ENCODE measurements around the gene KRTAP4-9.
A peak's percentile ranks its signal among the peaks of the same experiment; 100 is the strongest.
"Not testable (repeated sequence)": the region's sequence is repeated elsewhere in the genome, so short reads cannot be mapped to it uniquely, and the experiment has no call there.

KRTAP4-9 gene

DNA sequence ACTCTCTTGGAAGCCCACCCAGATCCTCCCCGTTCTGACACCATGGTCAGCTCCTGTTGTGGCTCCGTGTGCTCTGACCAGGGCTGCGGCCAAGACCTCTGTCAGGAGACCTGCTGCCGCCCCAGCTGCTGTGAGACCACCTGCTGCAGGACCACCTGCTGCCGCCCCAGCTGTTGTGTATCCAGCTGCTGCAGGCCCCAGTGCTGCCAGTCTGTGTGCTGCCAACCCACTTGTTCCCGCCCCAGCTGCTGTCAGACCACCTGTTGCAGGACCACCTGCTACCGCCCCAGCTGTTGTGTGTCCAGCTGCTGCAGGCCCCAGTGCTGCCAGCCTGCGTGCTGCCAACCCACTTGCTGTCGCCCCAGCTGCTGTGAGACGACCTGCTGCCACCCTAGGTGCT, at the start of gene KRTAP4-9:
Gene KRTAP4-9 (plus strand): TSS at position 43 of the 400 bp plus-strand sequence. CDS start 0 bp downstream, at position 43.
- DNase-seq (ENCODE audit: low spot score), result not testable (repeated sequence)

GRCh38 chr17:41057547-41057946, 47.6 kb upstream of the KRTAP4-9 start:
- DNase-seq (ENCODE audit: low spot score), result no peak

GRCh38 chr17:41058741-41059140, 46.4 kb upstream of the KRTAP4-9 start:
- DNase-seq (ENCODE audit: low spot score), result no peak

DNA sequence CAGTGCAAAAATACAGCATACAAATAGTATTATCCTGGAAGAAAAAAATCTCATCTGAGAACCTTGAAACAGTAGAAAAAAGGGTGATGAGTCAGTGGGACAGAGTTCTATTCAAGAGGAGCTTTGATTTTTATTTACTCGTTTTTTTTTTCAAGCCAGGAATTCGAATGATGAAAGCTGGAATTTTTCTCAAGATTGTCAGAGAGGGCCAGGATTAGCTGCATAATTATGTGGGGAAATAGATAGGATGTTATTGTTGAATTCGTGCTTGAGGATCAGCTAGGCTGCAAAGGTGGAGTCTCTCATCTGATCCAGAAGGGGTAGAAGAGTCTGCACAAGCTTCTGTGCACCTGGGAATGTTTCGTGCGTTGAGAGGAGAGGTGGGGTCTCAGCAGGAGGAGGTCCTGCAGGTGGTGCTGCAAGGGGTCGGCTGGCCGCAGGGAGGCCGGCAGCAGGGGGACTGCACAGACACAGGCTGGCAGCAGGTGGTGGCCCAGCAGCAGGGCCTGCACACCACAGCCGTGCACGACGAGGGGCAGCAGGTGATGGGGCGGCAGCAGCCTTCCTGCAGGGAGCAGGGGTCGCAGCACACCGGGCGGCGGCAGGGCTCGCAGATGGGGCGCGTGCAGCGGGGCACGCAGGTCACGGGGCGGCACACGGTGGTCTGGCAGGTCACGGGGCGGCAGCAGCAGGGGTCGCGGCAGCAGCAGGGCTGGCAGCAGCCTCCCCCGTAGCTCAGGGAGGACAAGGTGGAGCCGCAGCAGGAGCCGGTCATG, 45.7 kb upstream of the KRTAP4-9 start:
- DNase-seq (ENCODE audit: low spot score), result not testable (repeated sequence)

DNA sequence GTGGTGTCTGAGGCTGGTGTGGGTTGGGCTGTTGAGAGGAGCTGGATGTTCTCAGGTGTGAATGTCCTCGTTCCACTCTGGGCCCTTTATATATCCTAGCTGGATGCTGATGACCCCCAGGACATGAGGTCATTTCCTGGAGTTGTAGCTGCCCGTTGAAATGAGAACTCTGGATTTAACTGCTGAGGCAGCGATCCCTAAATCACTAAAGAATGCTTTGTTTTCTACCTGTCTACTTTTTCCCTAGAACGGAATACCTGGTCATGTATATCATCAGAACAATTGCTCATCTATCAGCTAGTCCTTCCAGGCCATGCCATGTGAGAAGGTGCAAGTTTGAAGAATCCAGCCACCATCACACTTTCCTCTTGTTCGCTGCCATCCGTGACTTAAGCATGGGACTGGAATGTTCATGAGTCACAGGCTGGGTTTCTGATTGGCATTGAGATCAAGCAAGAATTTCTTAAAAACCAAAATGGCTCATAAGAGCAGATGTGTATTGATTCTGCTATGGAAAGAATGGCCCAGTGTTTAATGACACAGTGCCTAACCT, 45.1 kb upstream of the KRTAP4-9 start, which contains the start of gene KRTAP2-3:
Gene KRTAP2-3 (minus strand): TSS at position 63 of the 553 bp plus-strand sequence. CDS start 64 bp downstream, outside the sequence.
- peak; percentile 25 for DNase-seq (ENCODE audit: low spot score)

DNA sequence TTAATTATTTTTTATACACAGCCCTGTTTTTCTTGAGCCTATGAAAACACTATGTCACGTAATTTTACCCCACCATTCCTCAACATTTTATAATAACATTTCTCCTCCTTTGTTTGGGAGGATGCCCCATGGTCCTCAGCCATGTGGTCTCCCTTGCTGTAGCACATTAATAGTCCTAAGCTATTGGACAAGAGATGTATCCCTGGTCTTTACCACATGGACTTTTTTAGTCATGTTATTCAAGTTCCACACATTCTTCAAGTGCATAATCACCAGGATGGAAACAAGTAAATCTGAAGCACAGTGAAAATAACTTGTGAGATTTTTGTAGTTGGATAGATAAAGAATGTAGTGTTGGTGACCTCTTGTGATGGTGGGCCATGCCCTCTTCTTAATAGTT, 43.2 kb upstream of the KRTAP4-9 start:
- no peak for DNase-seq (ENCODE audit: low spot score)

- DNase-seq (ENCODE audit: low spot score), result no peak
Measured at GRCh38 chr17:41063449-41063848, 41.7 kb upstream of the KRTAP4-9 start.

DNA sequence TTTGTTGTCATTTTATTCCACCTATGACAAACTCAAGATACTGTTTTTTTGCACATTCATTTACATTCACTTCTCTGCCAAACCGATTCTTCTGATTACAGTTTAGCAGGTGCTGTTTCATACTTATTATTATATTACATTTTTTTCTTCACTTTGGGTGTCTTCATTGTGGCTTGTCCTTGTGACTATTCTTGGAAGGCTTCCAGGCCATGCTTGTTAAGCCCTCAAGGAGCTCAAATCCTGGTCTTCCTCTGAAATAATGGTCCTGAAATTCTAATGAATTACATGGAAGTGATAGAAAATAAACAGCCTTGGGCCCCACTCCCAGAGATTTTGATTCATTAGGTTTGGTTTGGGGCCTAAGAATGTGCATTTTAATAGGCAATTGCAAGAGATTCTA, 40.9 kb upstream of the KRTAP4-9 start:
- DNase-seq (ENCODE audit: low spot score), result no peak

GRCh38 chr17:41065016-41065689, 40.0 kb upstream of the KRTAP4-9 start:
- not testable (repeated sequence) for DNase-seq (ENCODE audit: low spot score)

DNA sequence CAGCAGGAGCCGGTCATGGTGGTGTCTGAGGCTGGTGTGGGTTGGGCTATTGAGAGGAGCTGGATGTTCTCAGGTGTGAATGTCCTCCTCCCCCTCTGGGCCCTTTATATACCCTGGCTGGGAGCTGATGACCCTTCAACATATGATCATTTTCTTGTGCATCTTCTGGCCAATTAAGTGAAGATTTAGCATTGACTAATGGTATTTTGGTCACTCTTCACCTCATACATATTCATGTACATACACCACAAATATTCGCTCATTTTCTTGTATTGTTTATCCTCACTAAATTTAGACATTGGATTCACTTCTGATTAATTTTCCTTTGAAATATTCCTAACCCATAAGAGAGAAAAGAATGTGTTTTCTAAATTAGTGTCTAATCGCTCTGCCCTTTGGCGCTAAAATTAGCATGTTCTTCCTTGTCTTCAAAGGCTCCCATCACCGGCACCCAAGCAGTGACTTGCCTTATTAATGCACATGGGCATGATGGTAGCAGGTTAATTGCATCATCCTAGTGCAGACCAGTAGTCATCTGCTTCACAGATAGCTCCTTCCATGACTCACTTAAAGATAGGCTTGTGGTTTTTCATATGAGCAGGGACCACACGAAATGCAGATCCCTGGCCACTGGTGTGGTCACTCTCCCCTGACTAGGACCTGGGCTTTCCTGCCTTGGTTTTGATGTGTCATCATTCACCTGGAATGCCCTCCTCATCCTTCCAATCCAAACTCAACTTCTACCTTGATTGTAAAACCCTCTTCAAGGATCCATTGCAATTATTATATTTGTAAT, 39.2 kb upstream of the KRTAP4-9 start, which contains the start of gene KRTAP2-4:
Gene KRTAP2-4 (minus strand): TSS at position 51 of the 796 bp plus-strand sequence. CDS start 34 bp downstream, at position 17.
- DNase-seq (ENCODE audit: low spot score), result no peak

DNA sequence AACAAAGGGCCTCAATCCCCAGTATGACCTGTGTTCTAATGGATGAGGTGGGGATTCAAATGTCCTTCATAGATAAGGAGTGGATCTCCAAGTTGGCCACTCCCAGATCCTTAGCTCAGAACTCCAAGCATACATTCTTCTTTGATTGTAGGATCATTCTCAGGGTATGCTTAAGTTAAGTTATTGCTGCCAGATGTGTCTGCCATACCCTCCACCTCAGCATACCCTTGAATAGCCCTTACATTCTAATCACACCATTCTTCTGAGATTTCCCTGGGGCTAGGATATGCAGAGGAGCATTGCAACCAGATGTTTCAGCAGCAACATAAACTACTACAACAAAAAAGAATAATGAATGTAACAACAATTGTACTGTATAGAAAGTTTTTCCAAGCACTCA, 37.9 kb upstream of the KRTAP4-9 start:
- DNase-seq (ENCODE audit: low spot score), result no peak

DNA sequence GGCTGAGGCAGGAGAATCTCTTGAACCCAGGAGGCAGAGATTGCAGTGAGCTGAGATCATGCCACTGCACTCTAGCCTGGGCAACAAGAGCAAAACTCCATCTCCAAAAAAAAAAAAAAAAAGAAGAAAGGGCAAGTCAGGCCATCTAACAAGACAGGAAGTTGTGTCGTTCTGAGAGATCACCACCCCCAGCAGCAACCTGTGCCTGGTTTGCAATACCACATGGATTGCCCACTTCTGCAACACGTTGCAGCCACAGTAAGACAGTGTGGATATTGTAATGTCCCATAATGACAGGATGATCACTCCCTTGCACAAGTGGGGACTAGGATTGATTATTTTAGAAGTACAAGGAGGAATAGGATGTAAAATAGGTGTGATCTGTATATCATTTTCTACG, 36.2 kb upstream of the KRTAP4-9 start:
- no peak for DNase-seq (ENCODE audit: low spot score)

DNA sequence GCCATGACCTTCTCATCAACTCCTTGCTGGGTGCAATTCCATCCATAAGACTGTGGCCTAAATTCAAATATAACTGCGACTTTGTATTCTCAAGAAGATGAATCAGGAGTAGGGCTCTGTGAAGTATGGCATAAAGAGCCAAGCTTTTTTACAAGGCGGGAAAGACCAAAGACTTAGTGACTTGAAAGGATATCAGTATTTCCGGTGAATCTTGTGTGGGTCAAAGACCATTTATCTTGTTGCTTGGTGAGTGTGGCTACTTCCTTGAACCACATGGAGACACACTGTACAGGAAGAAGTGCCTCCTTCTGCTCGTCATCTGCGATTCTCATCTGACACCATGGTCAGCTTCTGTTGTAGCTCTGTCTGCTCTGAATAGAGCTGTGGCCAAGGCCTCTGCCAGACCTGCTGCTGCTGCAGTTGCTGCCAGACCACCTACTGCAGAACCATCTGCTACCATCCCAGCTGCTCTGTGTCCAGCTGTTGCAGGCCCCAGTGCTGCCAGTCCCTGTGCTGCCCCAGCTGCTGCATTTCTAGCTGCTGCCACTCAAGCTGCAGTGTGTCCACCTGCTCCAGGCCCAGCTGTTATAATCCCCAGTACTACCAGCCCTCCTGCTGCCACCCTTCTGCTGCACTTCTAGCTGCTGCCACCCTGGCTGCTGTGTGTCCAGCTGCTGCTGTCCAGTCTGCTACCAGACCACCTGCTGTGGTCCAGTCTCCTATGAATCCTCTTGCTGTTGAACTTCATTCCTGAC, 33.4 kb upstream of the KRTAP4-9 start:
- DNase-seq (ENCODE audit: low spot score), result no peak

DNA sequence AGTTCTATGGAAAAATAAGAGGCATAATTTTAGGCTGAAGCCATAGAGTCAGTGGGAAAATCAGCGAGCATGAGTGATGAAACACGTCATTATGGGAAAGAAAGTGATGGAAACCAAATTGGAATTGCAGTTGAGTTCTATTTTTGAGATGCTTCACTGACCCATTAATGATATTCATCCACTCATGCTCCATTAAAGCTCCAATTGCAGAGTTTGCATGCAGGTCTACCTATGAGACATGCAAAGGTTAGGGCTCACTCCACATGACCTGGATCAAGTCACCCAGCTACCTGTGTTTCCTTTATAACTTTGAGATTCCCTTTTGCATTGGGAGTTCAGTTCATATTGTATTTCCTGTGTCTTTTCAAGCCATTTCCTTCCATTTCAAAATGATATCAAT, 31.5 kb upstream of the KRTAP4-9 start:
- DNase-seq (ENCODE audit: low spot score), result no peak

DNA sequence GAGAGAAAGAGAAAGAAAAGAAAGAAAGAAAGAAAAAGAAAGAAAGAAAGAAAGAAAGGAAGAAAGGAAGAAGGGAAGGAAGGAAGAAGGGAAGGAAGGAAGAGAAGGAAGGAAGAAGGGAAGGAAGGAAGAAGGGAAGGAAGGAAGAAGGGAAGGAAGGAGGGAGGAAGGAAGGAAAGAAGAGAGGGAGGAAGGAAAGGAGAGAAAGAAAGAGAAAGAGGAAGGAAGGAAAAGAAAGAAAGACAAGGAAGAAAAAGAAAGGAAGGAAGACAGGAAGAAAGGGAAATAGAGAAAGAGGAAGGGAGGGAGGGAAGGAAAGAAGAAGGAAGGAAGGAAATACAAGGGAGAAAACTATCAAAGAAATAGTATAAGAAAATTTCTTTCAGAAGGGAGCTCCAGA, 28.4 kb upstream of the KRTAP4-9 start:
- no peak for DNase-seq (ENCODE audit: low spot score)

DNA sequence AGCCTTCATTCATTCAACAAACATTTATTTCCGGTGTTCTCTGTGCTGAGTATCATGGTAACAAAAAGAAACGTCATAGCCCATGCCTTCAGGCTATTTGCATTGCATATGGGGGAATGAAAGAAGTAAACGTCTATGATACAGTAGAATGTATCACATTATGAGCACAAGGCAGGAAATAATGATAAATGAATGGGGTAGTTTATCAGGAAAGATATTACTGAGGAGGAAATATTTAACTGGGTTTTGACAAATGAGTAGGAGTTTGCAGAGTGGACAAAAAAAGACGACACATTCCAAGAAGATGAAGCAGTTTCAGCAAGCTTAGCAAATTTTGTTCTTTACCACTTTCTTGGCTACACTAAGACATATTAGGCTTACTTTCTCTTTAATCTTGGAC, 22.6 kb upstream of the KRTAP4-9 start:
- DNase-seq (ENCODE audit: low spot score), result no peak

DNA sequence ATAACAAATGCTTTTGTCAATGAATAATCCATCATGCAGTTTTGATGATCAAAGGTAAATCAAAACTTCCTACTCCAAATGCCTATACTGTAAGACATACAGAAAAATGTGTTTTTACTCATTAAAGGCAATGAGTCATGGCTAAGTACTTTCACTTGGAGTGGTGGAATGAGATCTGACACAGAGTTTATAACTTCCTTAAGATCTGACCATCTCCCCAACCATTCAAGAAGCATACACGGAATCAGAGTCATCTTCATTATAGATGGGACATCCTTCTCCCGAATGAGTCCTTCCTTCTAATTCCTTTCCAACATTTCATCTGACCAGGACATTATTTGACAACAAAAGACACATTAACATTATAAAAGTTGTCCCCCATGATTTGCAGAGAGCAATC, 21.8 kb upstream of the KRTAP4-9 start:
- not testable (repeated sequence) for DNase-seq (ENCODE audit: low spot score)

GRCh38 chr17:41084100-41084856, 20.9 kb upstream of the KRTAP4-9 start, which contains the start of gene KRTAP4-7:
Gene KRTAP4-7, plus strand, starts transcription at chr17:41084150. Its CDS starts 57 bp downstream, at chr17:41084207.
- not testable (repeated sequence) for DNase-seq (ENCODE audit: low spot score)

DNA sequence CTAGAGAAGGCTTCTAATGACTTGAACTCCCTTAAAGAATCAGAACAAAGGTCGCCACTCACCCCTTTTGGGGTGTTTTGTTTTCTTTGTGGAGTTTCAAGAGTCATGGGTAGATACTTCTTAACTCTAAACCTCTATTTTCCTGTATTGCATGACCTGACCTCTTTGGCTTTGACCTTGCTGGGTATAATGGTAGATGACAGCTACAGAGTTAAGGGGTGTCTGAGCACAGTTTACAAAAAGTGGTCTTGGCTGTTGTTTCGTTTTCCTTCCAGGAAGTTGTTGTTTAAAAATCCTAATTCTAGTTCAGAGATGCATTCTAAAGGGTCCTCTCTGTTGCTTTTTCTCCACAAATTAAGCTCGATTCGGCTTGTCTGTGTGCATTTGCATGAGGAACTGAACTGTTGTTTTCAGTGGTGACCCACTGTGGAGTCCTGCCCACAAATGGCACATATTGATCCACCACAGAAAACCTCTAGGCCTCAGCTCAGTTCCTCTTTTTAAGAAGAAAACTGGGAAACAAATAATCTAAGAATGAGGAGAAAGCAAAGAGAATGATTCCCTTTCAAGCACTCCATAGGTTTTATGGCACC, 16.3 kb upstream of the KRTAP4-9 start:
- not testable (repeated sequence) for DNase-seq (ENCODE audit: low spot score)

GRCh38 chr17:41096055-41096454, 9.1 kb upstream of the KRTAP4-9 start:
- DNase-seq (ENCODE audit: low spot score), result no peak

Data from kidney capillary endothelial cell (primary cell).